ENCODE data around the gene KCNK1. TPM values are rescaled to one million over a fixed set of nuclear protein-coding genes. Genes with fewer than 3 reads are reported as not detected.
A peak's percentile ranks its signal among the peaks of the same experiment; 100 is the strongest.

The KCNK1 gene
- total RNA-seq, 1 experiment from 2014 or later: 39.2 TPM

DNA sequence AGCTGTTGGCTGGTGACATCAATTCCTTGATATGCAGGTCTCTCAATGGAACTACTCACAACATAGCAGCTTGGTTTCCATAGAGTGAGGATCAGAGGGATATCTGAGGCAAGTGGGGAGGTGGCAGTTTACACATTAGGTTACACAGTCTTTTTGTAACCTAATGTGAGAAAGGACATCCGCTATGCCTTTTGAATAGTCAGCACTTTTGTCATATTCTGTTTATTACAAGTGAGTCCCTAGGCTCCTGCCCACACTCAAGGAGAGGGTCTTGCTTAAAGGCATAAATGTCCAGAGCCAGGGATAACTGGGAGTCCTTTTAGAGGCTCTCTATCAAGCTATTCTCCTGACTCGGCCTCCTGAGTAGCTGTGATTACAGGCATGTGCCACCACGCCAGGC is 104.2 kb downstream of the KCNK1 start:
- Mint-ChIP-seq H3K27ac (ENCODE audit: unreplicated experiment) (no peak overlapping the region), H3K36me3 (ENCODE audit: insufficient read depth, unreplicated experiment) (no peaks in the 10 kb centered on the region), H3K4me1 (ENCODE audit: low read depth, unreplicated experiment) (peaks cover 11% of the 10 kb centered on the region), H3K4me3 (ENCODE audit: low read depth, unreplicated experiment) (no peak overlapping the region), H3K9me3 (ENCODE audit: low read depth, unreplicated experiment) (no peaks in the 10 kb centered on the region), H3K27me3 (ENCODE audit: unreplicated experiment) (no peaks in the 10 kb centered on the region)
- DNase-seq: no peak
- CTCF ChIA-PET: no interaction called here
- intact Hi-C loops (cut with micrococcal nuclease; ENCODE audit: unreplicated experiment): no loop called here
- TF ChIP-seq, protein P1, sequence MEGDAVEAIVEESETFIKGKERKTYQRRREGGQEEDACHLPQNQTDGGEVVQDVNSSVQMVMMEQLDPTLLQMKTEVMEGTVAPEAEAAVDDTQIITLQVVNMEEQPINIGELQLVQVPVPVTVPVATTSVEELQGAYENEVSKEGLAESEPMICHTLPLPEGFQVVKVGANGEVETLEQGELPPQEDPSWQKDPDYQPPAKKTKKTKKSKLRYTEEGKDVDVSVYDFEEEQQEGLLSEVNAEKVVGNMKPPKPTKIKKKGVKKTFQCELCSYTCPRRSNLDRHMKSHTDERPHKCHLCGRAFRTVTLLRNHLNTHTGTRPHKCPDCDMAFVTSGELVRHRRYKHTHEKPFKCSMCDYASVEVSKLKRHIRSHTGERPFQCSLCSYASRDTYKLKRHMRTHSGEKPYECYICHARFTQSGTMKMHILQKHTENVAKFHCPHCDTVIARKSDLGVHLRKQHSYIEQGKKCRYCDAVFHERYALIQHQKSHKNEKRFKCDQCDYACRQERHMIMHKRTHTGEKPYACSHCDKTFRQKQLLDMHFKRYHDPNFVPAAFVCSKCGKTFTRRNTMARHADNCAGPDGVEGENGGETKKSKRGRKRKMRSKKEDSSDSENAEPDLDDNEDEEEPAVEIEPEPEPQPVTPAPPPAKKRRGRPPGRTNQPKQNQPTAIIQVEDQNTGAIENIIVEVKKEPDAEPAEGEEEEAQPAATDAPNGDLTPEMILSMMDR (IDR thresholded peaks at IDR 0.05; ENCODE audit: unreplicated experiment): no peak
- no TSS peak for BruUV-seq (replicated peaks)

DNA sequence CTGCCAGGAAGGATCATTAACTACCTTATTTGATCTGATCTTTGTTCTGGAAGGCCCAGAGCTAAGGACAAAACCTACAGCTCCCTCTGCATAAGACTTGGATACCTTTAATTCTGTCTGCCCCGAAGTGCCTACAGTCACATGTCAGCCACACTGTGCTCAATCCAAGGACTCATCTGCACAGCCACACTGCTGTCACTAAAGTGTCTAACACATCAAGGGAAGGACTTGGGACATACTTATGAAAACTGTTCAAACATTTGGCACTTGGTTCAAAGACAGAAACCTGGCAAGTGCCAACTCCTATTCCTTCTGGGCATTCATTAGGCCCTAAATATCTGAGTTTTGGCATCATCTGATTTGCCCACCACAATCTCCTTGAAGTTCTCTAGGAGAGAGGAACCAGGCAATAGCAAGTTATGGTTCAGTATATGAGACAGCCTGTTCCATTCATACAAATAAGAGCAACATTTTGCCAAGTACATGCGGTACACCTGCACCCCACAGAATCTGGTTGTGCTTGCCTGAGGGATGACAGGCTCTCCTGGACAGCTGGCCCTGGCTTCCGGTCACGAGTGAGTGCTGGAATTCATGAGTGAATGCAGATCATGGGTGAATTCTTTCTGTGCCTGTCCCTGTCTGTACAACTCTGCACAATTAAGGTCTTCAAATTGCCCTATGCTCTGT is 105.9 kb downstream of the KCNK1 start:
- H3K27me3 Mint-ChIP-seq (ENCODE audit: unreplicated experiment): no peaks in the 10 kb centered on the region
- no peak overlapping the region for H3K27ac Mint-ChIP-seq (ENCODE audit: unreplicated experiment)
- no TSS peak for BruUV-seq (replicated peaks)
- intact Hi-C loops (cut with micrococcal nuclease; ENCODE audit: unreplicated experiment): no loop called here
- no peaks in the 10 kb centered on the region for H3K36me3 Mint-ChIP-seq (ENCODE audit: insufficient read depth, unreplicated experiment)
- TF ChIP-seq, protein P1 (IDR thresholded peaks at IDR 0.05; ENCODE audit: unreplicated experiment): no peak
- no peak overlapping the region for H3K4me3 Mint-ChIP-seq (ENCODE audit: low read depth, unreplicated experiment)
- DNase-seq: no peak
- H3K4me1 Mint-ChIP-seq (ENCODE audit: low read depth, unreplicated experiment): peaks cover 11% of the 10 kb centered on the region
- H3K9me3 Mint-ChIP-seq (ENCODE audit: low read depth, unreplicated experiment): peaks cover 4% of the 10 kb centered on the region
- CTCF ChIA-PET: no interaction called here

DNA sequence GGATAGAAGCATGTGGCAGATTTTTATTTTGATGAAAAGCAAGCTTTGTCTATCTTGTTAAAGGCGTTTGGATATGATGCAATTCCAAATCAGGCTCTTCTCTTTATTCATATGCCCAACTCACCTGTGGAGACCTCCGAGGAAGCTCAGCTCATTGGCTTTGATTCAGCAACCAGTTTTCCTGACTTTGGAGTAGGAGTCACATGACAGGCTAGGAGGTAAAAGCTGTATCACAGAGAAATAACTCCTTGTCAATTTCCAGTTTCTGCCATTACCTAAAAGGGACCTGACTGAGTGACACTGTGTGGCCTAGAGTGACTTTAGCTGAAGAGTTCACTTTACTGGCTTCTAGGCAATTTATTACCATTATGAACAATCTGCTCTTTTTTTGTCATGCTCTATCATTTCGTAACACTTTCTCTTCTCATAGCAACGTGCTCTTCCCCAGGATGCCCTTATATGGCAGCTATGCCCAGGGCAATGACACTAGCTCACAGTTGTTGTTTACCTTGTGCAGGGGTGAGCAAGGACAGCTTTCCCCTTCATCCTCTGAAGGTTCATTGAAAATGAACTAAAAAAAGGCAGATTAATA is 107.2 kb downstream of the KCNK1 start:
- BruUV-seq (replicated peaks): no TSS peak
- peak; percentile 26 for DNase-seq
- peak overlapping the region; percentile 66 for H3K27ac Mint-ChIP-seq (ENCODE audit: unreplicated experiment)
- CTCF ChIA-PET: interaction anchor here (0.7 to 1.2 kb wide), 4 partner anchors 9 to 591 kb away, joined by 3 read pairs; no protein-coding TSS in a partner anchor
- intact Hi-C loops (cut with micrococcal nuclease; ENCODE audit: unreplicated experiment): no loop called here
- TF ChIP-seq, protein P1 (IDR thresholded peaks at IDR 0.05; ENCODE audit: unreplicated experiment): no peak
- H3K27me3 Mint-ChIP-seq (ENCODE audit: unreplicated experiment): no peaks in the 10 kb centered on the region
- no peak overlapping the region for H3K4me3 Mint-ChIP-seq (ENCODE audit: low read depth, unreplicated experiment)
- H3K9me3 Mint-ChIP-seq (ENCODE audit: low read depth, unreplicated experiment): peaks cover 4% of the 10 kb centered on the region
- H3K36me3 Mint-ChIP-seq (ENCODE audit: insufficient read depth, unreplicated experiment): no peaks in the 10 kb centered on the region
- H3K4me1 Mint-ChIP-seq (ENCODE audit: low read depth, unreplicated experiment): peaks cover 11% of the 10 kb centered on the region

Small RNA genes within 50 kb of the gene (microRNA-seq; reads per million reads assigned to microRNA genes)
- gene MIR4427: not detected
